Measurements from ENCODE around the gene HSPBP1.
"Not testable (repeated sequence)": the region's sequence is repeated elsewhere in the genome, so short reads cannot be mapped to it uniquely, and the experiment has no call there.

The HSPBP1 gene

GRCh38 chr19:55238030-55238429 is 41.9 kb downstream of the HSPBP1 start:
- DNase-seq, result no peak

- no peak for DNase-seq
Observed at GRCh38 chr19:55232986-55233385, 46.9 kb downstream of the HSPBP1 start.

GRCh38 chr19:55232286-55232602 is 47.7 kb downstream of the HSPBP1 start:
- no peak for DNase-seq

- DNase-seq, result no peak
Observed at GRCh38 chr19:55231391-55232285, 48.3 kb downstream of the HSPBP1 start.

GRCh38 chr19:55230780-55231179 is 49.1 kb downstream of the HSPBP1 start:
- DNase-seq, result no peak

- no peak for DNase-seq
Observed at GRCh38 chr19:55230329-55230728, 49.6 kb downstream of the HSPBP1 start.

GRCh38 chr19:55229789-55230182 is 50.1 kb downstream of the HSPBP1 start:
- no peak for DNase-seq

GRCh38 chr19:55229145-55229788 is 50.6 kb downstream of the HSPBP1 start:
- no peak for DNase-seq

GRCh38 chr19:55228403-55229031 is 51.4 kb downstream of the HSPBP1 start, which contains the start of gene TMEM86B:
Gene TMEM86B (minus strand): TSS chr19:55228763. CDS start chr19:55228741, 22 bp downstream.
- DNase-seq, result no peak

GRCh38 chr19:55228015-55228391 is 51.9 kb downstream of the HSPBP1 start:
- no peak for DNase-seq

- DNase-seq, result no peak
Observed at GRCh38 chr19:55227241-55228014, 52.5 kb downstream of the HSPBP1 start.

- no peak for DNase-seq
Observed at GRCh38 chr19:55226788-55227187, 53.1 kb downstream of the HSPBP1 start.

GRCh38 chr19:55226273-55226672 is 53.6 kb downstream of the HSPBP1 start:
- no peak for DNase-seq

- DNase-seq, result no peak
Observed at GRCh38 chr19:55225415-55225958, 54.4 kb downstream of the HSPBP1 start.

- DNase-seq, result not testable (repeated sequence)
Observed at GRCh38 chr19:55224679-55225414, 55.1 kb downstream of the HSPBP1 start.

- DNase-seq, result no peak
Observed at GRCh38 chr19:55224038-55224665, 55.8 kb downstream of the HSPBP1 start.

- DNase-seq, result no peak
Observed at GRCh38 chr19:55223291-55224037, 56.4 kb downstream of the HSPBP1 start.

- no peak for DNase-seq
Observed at GRCh38 chr19:55220525-55220924, 59.4 kb downstream of the HSPBP1 start.

GRCh38 chr19:55216461-55217198 is 63.3 kb downstream of the HSPBP1 start:
- peak; percentile 64 for DNase-seq

GRCh38 chr19:55213547-55213946 is 66.4 kb downstream of the HSPBP1 start:
- DNase-seq, result no peak
